ENCODE data around the gene CCDC188. TPM values are rescaled to one million over a fixed set of nuclear protein-coding genes. Genes with fewer than 3 reads are reported as not detected.

The CCDC188 gene
- total and polyA plus RNA-seq, 9 of the 15 experiments (the other 6 are each of a cell fraction or from before 2014, with no cell fraction given) = not detected

DNA sequence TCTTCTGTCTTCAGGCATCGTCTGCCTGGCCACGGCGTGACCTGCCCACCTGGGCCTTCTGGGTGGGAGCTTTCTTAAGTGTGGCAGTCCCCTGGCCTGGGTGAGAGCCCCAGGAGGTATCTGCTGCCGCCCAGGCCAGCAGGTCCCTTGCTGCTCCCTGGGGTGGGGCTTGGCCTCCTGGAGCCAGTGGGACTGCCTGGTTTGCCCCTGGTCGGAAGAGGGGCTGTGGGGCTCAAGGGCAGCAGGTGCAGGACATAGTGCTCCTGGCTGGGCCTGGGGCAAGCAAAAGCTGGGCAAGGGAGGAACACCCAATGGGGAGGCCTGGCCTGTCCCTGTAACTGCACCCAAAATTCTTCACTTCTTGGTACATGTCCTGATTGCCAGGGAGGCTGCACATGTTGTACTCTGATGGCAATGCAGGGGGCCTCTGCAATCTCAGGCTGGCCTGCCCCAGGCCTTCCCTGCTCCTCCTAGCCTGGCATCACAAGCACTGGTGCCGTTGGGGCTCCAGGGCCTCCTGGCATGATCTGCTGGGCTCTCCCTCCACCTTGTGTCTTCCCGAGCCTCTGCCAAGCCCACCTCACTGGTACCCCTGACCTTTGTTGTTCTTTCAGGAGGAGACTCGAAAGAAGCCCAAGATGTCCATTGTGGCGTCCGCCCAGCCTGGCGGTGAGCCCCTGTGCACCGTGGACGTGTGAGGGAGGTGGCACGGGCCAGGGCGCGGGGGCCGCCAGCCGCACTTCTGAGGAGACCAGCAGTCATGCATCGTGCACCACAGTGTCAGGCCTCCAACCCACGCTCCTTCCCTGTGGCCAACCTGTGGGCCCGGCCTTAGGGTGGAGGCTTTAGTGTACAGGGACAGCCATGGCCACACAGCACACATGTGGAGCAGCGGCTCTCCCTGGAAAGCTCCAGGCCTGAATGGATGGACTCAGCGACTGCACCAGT lies 41.2 kb downstream of the CCDC188 start (continued):
- TF ChIP-seq, protein P1, sequence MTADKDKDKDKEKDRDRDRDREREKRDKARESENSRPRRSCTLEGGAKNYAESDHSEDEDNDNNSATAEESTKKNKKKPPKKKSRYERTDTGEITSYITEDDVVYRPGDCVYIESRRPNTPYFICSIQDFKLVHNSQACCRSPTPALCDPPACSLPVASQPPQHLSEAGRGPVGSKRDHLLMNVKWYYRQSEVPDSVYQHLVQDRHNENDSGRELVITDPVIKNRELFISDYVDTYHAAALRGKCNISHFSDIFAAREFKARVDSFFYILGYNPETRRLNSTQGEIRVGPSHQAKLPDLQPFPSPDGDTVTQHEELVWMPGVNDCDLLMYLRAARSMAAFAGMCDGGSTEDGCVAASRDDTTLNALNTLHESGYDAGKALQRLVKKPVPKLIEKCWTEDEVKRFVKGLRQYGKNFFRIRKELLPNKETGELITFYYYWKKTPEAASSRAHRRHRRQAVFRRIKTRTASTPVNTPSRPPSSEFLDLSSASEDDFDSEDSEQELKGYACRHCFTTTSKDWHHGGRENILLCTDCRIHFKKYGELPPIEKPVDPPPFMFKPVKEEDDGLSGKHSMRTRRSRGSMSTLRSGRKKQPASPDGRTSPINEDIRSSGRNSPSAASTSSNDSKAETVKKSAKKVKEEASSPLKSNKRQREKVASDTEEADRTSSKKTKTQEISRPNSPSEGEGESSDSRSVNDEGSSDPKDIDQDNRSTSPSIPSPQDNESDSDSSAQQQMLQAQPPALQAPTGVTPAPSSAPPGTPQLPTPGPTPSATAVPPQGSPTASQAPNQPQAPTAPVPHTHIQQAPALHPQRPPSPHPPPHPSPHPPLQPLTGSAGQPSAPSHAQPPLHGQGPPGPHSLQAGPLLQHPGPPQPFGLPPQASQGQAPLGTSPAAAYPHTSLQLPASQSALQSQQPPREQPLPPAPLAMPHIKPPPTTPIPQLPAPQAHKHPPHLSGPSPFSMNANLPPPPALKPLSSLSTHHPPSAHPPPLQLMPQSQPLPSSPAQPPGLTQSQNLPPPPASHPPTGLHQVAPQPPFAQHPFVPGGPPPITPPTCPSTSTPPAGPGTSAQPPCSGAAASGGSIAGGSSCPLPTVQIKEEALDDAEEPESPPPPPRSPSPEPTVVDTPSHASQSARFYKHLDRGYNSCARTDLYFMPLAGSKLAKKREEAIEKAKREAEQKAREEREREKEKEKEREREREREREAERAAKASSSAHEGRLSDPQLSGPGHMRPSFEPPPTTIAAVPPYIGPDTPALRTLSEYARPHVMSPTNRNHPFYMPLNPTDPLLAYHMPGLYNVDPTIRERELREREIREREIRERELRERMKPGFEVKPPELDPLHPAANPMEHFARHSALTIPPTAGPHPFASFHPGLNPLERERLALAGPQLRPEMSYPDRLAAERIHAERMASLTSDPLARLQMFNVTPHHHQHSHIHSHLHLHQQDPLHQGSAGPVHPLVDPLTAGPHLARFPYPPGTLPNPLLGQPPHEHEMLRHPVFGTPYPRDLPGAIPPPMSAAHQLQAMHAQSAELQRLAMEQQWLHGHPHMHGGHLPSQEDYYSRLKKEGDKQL (CRISPR knock-in tag; IDR thresholded peaks at IDR 0.05; ENCODE audit: borderline replicate concordance) = no peak
- TF ChIP-seq KDM4B (IDR thresholded peaks at IDR 0.05; ENCODE audit: borderline replicate concordance in 2 of 2, low read depth in 1 of 2) (peak in 1 of 2 experiments; percentile 17; a peak in 1 of 4 replicates), ESRRB (CRISPR knock-in tag; IDR thresholded peaks at IDR 0.05; ENCODE audit: borderline replicate concordance) (no peak), TFAM (CRISPR knock-in tag; conservative IDR thresholded peaks at IDR 0.05) (no peak), KDM2B (CRISPR knock-in tag; IDR thresholded peaks at IDR 0.05) (peak; percentile 34; the same call in 1 of the 2 replicates), POLR2A (conservative IDR thresholded peaks at IDR 0.05) (peak; percentile 65), ZNF436 (CRISPR knock-in tag; IDR thresholded peaks at IDR 0.05) (no peak), HDAC2 (IDR thresholded peaks at IDR 0.05) (no peak), DMBX1 (CRISPR knock-in tag; IDR thresholded peaks at IDR 0.05; ENCODE audit: borderline replicate concordance) (no peak), TEAD2 (tag; IDR thresholded peaks at IDR 0.05) (no peak), SIRT6 (IDR thresholded peaks at IDR 0.05; ENCODE audit: low read depth, low read length) (peak; percentile 86), CHD2 (IDR thresholded peaks at IDR 0.05; ENCODE audit: low read depth, low read length) (no peak; the same call in 1 of the 2 replicates), DIDO1 (tag; IDR thresholded peaks at IDR 0.05; ENCODE audit: low read depth) (no peak)
- TF ChIP-seq, protein P2, sequence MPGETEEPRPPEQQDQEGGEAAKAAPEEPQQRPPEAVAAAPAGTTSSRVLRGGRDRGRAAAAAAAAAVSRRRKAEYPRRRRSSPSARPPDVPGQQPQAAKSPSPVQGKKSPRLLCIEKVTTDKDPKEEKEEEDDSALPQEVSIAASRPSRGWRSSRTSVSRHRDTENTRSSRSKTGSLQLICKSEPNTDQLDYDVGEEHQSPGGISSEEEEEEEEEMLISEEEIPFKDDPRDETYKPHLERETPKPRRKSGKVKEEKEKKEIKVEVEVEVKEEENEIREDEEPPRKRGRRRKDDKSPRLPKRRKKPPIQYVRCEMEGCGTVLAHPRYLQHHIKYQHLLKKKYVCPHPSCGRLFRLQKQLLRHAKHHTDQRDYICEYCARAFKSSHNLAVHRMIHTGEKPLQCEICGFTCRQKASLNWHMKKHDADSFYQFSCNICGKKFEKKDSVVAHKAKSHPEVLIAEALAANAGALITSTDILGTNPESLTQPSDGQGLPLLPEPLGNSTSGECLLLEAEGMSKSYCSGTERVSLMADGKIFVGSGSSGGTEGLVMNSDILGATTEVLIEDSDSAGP (CRISPR knock-in tag; IDR thresholded peaks at IDR 0.05) = no peak
- TF ChIP-seq, protein P3, sequence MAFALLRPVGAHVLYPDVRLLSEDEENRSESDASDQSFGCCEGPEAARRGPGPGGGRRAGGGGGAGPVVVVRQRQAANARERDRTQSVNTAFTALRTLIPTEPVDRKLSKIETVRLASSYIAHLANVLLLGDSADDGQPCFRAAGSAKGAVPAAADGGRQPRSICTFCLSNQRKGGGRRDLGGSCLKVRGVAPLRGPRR (CRISPR knock-in tag; IDR thresholded peaks at IDR 0.05) = no peak; the same call in 1 of the 2 replicates
- TF ChIP-seq, protein P4, sequence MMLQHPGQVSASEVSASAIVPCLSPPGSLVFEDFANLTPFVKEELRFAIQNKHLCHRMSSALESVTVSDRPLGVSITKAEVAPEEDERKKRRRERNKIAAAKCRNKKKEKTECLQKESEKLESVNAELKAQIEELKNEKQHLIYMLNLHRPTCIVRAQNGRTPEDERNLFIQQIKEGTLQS (IDR thresholded peaks at IDR 0.05) = no peak
- TF ChIP-seq, protein P4 (CRISPR knock-in tag; conservative IDR thresholded peaks at IDR 0.05) = no peak
- TF ChIP-seq, protein P5, sequence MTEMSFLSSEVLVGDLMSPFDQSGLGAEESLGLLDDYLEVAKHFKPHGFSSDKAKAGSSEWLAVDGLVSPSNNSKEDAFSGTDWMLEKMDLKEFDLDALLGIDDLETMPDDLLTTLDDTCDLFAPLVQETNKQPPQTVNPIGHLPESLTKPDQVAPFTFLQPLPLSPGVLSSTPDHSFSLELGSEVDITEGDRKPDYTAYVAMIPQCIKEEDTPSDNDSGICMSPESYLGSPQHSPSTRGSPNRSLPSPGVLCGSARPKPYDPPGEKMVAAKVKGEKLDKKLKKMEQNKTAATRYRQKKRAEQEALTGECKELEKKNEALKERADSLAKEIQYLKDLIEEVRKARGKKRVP (CRISPR knock-in tag; IDR thresholded peaks at IDR 0.05) = peak; percentile 58; the same call in 1 of the 2 replicates
